Smooth muscle cell of the coronary artery (primary cell): Measurements from ENCODE around the gene FCN1. TPM values are rescaled to one million over a fixed set of nuclear protein-coding genes. Genes with fewer than 3 reads are reported as not detected.

Experiments used
- total RNA-seq: library from RNA; depleted of rRNA; stranded (reverse); fragments of >200 nt; gene quantifications from 2 replicates; pipeline ENCODE4 v1.2.3, GENCODE V29; 2014; ENCODE audit warnings: low replicate concordance

FCN1 gene
- not detected in 2 replicates for total RNA-seq

DNA sequence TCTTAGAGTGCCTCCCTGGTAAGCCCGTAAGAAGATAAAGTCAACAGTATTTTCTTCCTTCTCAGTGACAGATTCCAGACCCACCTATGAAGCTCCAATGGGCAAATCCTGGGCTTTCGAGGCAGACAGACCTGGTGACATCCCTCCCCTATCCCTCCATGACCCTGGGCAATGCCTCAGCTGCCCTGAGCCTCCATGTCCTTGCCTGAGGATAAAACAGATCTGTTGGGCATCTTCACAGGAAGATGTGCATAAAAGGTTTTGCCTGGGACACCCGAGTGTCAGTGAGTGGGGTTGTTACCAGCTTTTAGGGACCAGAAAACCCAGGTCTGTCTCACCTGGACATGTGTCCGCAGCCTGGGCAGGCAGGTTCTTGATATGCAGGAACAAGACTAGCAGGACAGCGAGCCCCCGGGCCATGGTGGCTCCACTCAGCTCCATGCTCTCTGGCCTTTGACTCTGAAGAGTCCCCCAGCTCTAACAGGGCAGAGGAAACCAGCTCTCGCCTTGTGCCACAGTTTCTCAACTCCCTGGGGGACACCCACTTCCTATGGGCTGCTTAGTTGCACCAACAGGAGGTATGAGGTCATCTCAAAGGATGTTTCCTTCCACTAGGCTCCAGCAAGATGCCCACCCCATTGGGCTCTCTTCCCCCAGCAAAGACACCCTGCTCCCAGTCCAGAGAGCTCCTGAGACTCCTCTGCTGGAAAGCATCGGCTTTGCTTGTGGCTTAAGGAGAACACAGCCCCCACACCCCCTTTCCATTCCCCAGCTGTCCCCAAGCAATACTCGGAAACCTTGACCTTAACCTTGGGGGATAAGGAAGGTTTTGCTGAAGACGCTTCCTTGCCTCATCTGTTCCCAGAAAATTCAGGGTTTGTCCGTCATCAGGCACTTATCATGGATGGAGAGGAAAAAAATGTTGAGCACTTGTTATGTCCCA lies at the start of gene FCN1:
TSS of gene FCN1 (minus strand) at position 482 of the 943 bp plus-strand sequence. CDS start at position 441, 41 bp downstream.

DNA sequence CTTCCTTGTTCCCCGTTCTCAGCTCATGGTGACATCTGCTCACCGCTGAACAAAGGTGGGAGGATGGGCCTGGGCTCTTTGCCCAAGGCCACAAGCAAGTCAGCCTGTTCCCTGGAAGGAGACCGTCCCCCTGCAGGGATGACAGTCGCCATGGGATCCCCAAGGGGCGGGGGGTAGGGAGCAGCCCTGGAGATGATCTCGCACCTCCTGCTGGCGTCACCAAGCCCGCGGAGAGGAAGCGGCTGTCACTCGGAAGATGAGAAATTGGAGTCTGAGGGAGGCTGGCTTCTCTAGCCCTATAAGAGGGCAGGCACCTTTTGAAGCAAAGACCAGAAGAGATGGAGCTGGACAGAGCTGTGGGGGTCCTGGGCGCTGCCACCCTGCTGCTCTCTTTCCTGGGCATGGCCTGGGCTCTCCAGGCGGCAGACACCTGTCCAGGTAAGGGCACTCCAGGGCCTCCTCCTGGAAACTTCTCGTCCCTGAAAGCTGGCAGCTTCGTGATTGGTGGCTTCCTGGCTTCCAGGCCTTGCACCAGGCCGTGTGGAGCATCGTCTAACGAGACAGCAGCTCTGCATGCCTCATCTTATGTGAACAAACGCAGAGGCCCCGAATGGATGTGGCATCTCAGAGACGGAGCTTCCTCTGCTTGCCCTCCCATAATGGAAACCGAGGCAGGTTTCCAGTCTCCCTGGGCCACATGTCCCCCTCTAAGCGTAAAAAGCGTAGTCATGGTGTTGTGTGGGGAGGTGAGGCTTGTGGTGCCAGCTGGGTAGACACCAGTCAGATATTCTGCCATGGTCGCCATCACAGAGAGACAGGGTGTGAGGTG lies 37.0 kb downstream of the FCN1 start, which contains the start of gene FCN2:
TSS of gene FCN2 (plus strand) at position 327 of the 829 bp plus-strand sequence. CDS start at position 339, 12 bp downstream.

Other genes starting within 250 kb of the FCN1 start
- gene FCN2, start 37.1 kb downstream of the FCN1 start, total RNA-seq, result not detected in 2 replicates
- 0.15 and 4.2 TPM in 2 replicates for gene OLFM1, start 169.8 kb upstream of the FCN1 start, total RNA-seq